22Rv1 (cell line): ENCODE results near the gene UBR4.

Experiments used
- H3K27ac ChIP-seq: fragments of 450-650 bp; 2 replicates; pipeline ENCODE4 v1.5.1; 2017
- CTCF ChIP-seq: fragments of 450-650 bp; IDR thresholded peaks from 2 replicates; pipeline ENCODE4 v1.5.1; 2017; ENCODE audit warnings: mild to moderate bottlenecking
- ZFX ChIP-seq: fragments of 450-650 bp; IDR thresholded peaks from 2 replicates; pipeline ENCODE4 v1.6.1; 2017; ENCODE audit warnings: antibody characterized with exemption, borderline replicate concordance

Gene UBR4

GRCh38 chr1:19110257-19110927, 99.7 kb downstream of the UBR4 start:
- TF ChIP-seq ZFX: no peak
- no peak for TF ChIP-seq CTCF
- no peak overlapping the region for H3K27ac ChIP-seq

- H3K27ac ChIP-seq: no peak overlapping the region
- TF ChIP-seq ZFX (no peak), CTCF (no peak)
Measured at GRCh38 chr1:19109545-19109944, 100.5 kb downstream of the UBR4 start.

- no peak overlapping the region for H3K27ac ChIP-seq
Measured at GRCh38 chr1:19101244-19101643, 108.8 kb downstream of the UBR4 start.

GRCh38 chr1:19100028-19100427, 110.0 kb downstream of the UBR4 start:
- no peak overlapping the region for H3K27ac ChIP-seq
- no peak for TF ChIP-seq CTCF
- TF ChIP-seq ZFX: no peak

More at GRCh38 chr1:19101244-19101643, 108.8 kb downstream of the UBR4 start:
- TF ChIP-seq ZFX: no peak
- TF ChIP-seq CTCF: no peak

- no peak overlapping the region for H3K27ac ChIP-seq
- TF ChIP-seq CTCF (no peak), ZFX (no peak)
Measured at GRCh38 chr1:19096990-19097389, 113.1 kb downstream of the UBR4 start.

GRCh38 chr1:19096036-19096833, 113.8 kb downstream of the UBR4 start:
- TF ChIP-seq CTCF: peak; percentile 29; the same call in 1 of the 2 replicates
- TF ChIP-seq ZFX: no peak
- H3K27ac ChIP-seq: no peak overlapping the region
